HS-5 (cell line): ENCODE results near the gene CUL3.
"Not testable (repeated sequence)": the region's sequence is repeated elsewhere in the genome, so short reads cannot be mapped to it uniquely, and the experiment has no call there.

ENCODE experiments used
- DNase-seq: peaks from one replicate; pipeline ENCODE4 v3.0.0-alpha.2; 2012; ENCODE audit warnings: low read depth

Gene CUL3

DNA sequence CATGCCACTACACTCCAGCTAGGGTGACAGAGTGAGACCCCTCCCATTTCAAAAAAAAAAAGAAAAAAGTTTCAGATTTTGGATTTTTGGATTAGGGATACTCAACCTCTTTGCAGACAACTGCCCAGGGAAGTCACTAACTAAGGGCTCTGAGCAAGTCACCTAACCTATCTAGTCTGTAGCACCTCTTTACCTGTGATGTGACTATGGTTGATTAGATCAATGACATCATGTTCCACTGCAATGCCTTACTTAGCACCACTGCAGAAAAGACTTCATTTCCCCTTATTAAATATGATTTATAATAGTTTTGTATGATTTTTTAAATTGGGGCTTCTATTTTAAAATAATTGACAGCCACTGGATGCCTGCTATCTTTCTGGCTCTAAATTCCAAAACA is 41.2 kb downstream of the CUL3 start:
- no peak for DNase-seq

DNA sequence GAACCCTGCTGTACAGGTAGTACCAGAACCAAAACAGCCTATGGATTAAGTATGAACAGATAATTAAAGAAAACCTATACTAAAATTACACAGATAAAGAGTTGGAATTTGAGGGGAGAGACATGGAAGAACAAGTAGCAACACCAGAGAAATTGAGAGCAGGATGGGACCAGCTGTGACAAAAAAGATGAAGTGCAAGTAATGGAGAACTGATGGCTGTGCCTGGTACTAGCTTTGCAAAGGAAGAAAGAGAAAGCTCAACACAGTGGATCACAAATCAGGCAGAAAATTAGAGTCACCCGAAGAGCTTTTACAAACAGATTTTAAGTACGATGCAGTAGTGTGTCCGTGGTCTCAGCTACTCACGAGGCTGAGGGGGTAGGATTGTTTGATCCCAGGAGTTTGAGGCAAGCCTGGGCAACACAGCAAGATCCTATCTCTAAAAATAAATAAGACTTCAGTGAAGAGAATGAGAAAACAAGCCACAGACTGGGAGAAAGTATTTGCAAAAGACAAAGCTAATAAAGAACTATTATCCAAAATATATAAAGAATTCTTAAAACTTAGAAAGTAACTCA is 46.5 kb downstream of the CUL3 start:
- DNase-seq: no peak

DNA sequence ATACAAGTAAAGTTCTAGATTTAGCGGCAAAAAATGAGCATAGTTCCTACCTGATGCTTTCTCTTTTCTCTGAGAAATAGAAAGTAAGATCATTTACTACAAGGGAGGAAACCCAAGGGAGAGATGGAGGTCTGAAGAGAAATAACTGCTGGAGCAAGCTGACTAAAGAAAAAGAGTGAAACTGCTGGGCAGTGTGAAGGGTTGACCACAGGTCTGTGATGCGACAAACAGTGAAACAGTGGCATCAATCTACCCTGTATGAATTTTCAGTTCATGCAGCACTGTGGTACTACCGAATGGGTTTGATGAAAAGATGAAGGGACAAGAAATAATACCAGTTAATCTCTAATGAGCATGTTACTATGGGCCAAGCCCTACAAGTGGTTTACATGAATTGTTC is 52.2 kb downstream of the CUL3 start:
- no peak for DNase-seq

DNA sequence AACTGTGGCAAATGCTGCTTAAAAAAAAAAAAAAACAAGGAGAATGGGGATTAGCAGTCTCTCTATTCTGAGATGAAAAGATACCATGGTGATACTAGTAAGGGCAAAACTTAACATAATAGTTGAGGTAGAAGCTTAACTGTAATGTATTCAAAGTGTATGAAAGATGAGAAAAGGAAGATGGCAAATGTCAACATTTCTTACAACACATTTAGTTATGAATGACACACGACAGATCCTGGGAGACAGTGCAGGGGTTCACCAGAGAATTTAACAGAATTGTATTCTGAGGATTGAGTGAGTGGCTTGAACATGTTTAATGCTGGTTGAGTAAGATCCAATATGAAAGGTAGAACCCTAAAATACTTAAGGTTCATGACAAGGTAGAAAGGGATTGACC is 52.7 kb downstream of the CUL3 start:
- DNase-seq: no peak

DNA sequence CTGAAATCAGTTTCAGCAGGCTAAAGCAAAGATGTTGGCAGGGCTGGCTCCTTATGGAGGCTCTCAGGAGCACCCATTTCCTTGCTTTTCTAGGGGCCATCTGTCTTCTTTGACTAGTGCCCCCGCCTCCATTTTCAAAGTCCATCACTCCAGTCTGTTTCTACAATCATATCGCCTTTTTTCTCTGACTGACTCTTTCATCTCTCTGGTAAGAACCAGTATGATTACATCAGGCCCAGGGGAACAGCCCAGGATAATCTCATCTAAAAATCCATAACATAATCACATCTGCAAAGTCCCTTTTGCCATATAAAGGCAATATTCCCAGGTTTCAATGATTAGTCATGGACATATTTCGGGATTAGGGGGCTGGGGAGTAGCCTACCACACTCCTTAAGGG is 57.0 kb downstream of the CUL3 start:
- no peak for DNase-seq

DNA sequence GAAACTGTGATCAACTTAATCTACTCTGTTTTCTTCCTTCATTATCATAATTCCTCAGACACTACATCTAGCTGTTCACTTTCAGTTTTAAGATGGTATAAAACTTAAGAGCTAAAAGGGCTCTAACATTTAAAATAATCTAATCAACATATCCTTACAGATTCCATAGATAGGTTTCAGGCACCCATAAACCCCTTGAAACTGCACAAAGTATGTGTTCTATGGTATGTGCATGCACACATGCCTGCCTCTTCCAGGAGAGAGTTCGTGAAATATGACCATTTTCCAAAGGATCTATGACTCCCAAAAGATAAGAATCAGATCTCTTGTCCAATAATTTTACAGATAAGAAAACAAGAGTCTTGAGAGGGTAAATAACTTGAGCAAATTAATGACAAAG is 59.4 kb downstream of the CUL3 start:
- DNase-seq: no peak

DNA sequence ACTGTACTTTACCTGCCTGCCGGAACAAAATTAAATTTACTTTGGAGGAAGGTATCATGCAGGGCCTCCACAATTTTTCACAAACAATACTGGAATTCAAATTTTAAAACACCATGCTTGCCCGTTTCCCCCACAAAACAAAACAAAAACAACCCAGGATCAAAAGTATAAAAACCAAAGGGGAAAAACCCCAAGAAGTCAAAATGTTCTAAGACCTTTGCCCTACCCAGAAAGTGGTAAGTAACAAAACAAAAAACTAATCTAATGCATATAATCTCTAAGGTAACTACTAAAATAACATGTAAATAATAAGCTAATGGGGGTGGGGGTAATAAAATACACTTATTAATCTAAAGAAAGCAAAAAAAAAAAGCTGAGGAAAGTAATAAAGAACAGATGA is 60.5 kb downstream of the CUL3 start:
- DNase-seq: no peak

DNA sequence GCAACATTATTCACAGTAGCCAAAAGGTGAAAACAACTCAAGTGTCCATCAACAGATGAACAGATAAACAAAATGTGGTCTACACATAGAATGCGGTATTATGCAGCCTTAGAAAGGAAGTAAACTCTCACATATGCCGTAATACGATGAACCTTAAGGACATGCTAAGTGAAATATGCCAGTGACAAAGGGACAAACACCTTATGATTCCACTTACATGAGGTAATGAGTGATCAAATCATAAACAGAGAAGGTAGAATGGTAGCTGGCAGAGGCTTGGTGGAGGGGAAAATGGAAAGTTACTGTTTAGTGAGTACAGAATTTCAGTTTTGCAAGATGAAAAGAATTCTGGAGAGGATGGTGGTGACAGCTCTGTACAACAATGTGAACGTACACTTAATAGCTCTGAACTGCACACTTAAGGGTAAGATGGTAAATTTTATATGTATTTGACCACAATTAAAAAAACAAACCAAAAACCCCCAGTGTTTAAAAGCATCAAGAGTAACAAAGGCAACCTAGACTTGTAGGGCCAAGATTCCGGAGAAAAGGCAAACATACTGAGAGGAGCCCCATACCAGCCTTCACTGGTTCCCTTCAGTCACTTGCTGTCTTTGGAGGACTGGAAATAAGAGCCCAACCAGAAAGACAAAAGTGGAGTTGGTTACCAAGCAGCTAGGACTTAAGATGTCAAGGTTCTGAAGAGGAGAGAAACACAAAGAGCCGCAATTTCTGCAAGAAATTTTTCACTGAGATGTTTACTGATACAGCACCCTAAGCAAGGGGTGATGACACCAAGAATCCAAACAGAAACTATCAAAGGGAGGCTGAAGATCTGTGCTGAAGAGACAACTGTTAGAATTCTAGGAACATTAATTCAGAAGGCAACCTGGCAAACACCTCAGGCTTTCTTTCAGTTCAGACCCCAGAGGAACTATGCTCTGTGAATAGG is 61.3 kb downstream of the CUL3 start:
- DNase-seq: no peak

DNA sequence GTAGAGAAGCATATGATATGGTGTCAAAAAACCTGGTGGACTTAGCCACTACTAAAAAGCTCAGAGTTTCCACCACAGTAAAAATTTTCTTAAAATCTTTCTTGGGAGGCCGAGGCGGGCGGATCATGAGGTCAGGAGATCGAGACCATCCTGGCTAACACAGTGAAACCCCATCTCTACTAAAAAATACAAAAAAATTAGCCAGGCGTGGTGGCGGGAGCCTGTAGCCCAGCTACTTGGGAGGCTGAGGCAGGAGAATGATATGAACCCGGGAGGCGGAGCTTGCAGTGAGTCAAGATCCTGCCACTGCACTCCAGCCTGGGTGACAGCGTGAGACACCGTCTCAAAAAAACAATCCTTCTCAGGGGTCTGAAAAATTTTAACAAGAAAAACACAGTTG is 62.7 kb downstream of the CUL3 start:
- not testable (repeated sequence) for DNase-seq

DNA sequence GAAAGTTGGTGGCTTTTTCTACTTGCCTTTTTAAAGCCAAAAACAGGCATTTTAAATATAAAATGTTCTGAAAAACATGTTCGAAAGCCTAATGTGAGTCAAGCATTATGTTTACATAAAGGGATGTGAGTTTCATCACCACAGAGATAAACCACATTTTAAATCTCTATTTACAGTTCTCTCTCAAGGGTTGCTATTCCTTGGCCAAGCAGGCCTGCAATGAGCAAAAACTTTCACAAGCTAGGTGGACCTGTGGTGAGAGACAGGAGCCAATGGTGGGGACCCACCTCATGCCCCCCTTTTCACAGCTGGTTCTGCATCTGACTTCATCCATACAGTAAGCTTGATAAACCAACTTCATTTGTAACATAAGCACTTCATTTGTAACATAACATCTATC is 65.1 kb downstream of the CUL3 start:
- DNase-seq: peak; percentile 41

DNA sequence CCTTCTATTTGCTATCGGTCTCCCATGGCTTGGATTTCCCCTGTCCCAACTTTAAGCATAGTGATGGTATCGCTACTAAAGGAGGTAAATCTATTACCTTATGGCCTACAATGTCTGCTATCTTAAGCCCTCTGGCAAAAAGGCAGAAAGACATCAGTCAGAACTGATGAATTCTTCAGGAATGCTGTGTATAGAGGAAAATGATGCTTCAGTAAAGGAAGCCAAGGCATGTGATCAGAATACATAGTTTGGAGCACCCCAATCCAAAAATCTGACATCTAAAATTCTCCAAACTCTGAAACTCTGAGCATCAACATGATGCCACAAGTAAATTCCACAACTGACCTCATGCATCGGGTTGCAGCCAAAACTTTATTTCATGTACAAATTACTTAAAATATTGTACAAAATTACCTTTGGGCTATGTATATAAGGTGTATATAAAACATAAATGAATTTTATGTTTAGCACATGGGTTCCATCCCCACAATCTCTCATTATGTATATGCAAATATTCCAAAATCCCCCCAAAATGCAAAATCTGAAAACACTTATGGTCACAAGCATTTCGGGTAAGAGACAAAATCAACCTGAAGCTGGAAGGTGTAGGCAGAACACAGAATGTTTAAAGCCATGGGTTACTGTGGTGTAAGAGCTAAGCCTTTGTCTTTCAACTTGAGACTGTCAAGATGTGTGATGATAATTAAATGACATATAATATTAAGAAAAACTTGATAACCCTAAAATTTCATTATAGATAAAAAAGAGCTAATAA is 66.2 kb downstream of the CUL3 start:
- DNase-seq: peak; percentile 61

DNA sequence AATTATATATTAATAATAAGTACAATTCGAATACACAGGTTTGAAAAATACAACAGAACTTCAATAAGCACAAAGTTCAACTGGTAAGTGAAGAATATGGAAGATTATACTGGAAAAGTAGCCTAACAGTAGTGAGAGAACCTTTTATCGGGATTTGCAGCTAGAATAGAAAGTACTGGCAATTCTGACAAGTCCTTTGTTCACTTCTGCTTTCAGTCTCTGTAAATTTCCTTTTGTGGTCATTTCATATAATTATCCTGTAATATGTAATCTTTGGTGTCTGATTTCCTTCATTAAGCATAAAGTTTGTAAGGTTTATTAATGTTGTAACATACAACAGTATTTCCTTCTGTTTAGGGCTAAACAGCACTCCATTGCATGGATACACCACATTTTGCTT is 67.2 kb downstream of the CUL3 start:
- no peak for DNase-seq

DNA sequence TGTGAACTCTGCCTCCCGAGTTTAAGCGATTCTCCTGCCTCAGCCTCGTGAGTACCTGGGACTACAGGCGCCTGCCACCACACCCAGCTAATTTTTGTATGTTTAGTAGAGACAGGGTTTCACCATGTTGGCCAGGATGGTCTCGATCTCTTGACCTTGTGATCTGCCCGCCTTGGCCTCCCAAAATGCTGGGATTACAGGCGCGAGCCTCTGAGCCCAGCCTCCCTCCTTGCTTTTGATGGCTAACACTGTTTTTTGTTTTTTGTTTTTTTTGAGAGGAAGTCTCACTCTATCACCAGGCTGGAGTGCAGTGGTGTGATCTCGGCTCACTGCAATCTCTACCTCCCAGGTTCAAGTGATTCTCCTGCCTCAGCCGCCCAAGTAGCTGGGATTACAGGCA is 68.8 kb downstream of the CUL3 start:
- DNase-seq: not testable (repeated sequence)

DNA sequence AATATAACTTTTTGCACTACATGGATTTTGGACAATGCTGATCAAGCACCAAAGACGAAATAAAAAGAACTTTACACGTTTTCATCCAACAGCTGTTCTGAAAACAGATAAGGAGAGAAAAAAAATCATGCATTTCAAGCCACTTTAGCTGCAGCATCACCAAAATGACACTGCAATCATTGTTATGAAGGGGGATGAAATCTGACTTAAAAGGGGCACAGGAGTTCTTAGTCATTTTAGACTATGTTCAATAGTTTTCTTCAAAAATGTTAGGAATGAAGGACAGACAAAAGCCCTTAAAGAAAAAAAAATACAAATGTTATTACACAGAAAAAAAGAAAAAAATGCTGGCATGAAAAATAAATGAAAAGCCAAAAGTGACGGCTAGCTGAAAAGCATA is 71.2 kb downstream of the CUL3 start:
- DNase-seq: no peak

DNA sequence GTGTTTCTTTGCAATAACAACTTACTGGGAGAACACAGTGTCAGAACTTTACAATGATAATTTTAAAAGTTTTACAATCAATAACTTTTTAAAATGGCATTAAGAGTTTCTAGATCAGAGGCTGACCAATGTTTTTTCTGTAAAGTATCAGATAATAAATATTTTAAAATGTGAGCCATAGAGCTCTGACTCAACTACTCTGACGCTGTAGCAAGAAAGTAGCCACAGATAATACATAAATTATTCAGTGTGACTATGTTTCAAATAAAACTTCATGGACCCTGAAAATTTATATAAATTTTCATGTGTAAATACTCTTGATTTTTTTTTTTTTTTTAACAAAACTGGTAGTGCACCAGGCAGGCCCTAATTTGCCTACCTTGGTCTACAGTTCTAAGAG is 77.4 kb downstream of the CUL3 start:
- DNase-seq: no peak

DNA sequence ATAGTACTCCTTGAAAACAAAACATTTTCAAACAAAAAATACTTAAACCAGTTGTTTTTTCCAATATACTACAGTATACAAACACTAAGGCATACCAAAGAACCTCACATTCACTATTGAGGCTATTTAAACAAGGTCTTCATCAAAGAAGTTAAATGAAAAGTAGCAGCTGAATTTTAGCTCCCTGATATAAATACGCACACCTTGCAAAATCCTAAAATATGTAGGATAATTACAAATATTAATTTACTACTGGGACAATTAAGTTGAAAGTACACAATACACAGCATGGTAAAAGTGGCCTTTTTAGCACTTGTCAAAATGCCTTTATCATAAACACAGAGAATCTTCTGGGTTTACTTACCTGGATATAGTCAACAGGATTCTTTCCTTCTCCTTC is 78.7 kb downstream of the CUL3 start:
- DNase-seq: no peak

DNA sequence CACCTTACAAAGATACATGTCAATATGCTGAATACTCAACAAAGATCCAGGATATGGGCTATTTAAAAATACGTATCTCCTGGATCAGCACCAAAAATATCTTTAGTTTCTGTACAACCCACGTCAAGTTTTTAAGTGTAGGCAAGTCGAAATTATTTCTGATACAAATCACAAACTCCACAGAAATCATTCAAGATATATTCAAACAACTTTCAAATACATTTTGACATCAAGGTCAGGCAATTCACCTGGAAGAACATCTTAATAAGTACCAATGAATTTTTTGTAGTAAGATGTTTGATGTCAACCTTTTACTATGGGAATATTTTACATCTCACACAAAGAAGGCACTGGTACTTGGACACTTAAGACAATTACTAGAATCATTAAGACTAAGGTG is 86.2 kb downstream of the CUL3 start:
- no peak for DNase-seq

DNA sequence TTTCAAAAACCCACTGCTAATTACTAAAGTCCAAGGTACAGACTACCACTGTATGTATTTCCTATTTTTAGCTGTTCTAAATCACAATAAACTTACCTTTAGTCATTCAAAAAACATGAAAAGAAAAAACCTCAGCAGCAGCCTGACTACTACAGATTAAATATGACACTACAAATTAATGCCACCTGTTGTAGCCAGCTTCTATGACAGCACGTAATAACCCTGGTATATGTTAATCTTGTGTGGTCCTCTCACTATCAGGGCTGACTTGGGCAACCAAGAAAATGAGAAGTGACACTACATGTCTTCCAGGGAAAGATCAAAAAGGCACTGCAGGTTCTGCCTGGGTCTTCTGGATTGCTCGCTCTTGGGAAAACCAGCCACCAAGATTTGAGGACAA is 92.6 kb downstream of the CUL3 start:
- peak; percentile 11 for DNase-seq

DNA sequence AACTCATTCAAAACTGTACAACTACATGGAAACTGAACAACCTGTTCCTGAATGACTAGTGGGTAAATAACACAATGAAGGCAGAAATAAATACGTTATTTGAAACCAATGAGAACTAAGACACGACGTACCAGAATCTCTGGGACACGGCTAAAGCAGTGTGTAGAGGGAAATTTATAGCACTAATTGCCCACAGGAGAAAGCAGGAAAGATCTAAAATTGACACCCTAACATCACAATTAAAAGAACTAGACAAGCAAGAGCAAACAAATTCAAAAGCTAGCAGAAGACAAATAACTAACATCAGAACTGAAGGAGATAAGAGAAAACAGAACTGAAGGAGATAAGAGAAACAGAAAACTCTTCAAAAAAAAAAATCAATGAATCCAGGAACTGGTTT is 97.2 kb downstream of the CUL3 start:
- not testable (repeated sequence) for DNase-seq

DNA sequence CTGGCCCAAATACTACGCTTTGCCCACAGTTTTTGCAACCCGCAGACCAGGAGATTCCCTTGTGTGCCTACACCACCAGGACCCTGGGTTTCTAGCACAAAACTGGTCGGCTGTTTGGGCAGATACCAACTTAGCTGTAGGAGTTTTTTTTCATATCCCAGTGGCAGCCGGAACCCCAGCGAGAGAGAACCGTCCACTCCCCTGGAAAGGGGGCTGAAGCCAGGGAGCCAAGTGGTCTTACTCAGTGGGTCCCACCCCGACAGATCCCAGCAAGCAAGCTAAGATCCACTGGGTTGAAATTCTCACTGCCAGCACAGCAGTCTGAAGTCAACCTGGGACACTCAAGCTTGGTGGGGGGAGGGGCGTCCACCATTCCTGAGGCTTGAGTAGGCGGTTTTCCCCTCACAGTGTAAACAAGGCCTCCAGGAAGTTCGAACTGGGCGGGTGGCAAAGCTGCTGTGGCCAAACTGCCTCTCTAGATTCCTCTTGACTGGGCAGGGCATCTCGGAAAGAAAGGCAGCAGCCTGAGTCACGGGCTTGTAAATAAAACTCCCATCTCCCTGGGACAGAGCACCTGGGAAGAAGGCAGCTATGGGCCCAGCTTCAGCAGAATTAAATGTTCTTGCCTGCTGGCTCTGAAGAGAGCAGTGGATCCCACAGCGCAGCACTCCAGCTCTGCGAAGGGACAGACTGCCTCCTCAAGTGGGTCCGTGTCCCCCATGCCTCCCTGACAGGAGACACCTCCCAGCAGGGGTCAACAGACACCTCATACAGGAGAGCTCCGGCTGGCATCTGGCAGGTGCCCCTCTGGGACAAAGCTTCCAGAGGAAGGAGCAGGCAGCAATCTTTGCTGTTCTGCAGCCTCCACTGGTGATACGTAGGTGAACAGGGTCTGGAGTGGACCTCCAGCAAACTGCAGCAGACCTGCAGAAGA is 99.8 kb downstream of the CUL3 start:
- DNase-seq: peak; percentile 94

DNA sequence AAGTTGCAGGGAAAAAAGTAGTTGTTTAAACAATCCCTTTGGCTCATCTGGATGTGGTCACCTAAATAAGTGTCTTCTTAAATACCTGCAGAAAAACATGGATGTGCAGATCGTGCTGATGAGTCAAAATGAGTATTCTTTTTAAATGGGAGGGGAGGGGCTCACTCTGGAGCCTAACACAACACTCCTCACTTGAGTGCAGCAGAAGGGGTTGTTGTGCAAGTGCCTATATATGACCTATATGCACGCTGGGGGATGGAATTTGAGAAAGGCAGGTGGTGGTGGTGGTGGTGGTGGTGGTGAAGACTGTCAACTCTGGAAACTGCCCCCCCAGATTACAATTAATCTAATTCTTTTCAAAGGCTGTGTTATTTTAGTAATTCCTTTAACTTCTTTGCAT is 105.3 kb downstream of the CUL3 start:
- no peak for DNase-seq

DNA sequence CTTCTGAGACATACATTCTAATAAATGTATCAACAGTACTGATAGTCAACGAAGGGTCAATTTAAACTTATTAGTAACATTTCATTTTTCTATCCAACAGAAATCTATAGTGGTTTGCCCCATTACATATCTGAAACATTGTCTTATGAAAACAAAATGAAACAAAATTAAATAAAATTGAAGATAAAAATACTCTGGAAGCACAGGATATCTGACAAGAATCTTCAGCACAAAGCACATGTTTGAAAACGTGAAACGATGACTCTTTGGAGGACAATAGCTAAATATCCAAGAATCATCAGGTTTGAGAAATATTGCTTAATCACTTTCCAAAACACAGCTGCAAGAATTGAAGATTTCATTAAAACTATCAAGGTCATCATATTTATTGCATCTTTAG is 112.3 kb downstream of the CUL3 start:
- no peak for DNase-seq
